Activated CD8-positive, alpha-beta memory T cell treated with anti-CD3 and anti-CD28 coated beads for 24 hours (primary cell): Measurements from ENCODE around the gene COL4A3.
"Not testable (repeated sequence)": the region's sequence is repeated elsewhere in the genome, so short reads cannot be mapped to it uniquely, and the experiment has no call there.

Experiments
- DNase-seq: peaks from one replicate; pipeline ENCODE4 v3.0.0-alpha.2; 2020

The COL4A3 gene

DNA sequence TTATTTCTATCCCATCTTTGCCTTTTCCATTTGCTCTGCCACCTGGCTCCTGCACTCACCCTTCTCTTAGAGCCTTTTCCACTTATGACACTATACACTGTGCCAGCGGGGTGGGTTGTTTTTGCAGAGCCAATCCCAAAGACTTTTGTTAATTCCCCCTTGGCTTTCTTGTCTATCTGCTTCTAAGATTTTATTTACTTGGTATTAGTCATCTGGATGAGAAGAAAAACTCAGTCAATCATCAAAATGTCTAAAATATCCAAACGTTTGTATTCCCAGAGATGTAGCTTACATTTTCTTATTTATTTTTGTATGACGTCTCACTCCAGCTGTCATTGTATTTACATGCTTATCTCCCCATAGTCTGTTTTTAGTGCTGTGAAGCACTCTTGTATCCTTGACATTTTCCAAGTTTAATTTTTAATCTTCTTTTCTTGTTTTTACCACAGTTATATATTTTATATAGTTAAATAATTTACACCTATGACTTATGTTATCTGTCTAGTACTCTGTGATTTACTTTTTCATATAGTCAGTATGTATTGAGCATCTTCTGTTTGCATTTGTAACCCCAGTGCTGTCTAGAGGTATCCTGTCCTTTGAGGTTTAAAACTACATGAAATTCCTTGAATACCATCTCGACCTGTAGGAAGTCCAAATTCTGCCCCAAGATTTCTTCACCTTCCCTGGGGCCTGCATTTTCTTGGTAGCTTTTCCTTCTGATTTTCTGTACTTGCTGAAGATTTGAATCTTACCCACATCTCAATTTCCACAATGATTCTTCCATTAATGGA is 55.1 kb downstream of the COL4A3 start:
- DNase-seq, result no peak

DNA sequence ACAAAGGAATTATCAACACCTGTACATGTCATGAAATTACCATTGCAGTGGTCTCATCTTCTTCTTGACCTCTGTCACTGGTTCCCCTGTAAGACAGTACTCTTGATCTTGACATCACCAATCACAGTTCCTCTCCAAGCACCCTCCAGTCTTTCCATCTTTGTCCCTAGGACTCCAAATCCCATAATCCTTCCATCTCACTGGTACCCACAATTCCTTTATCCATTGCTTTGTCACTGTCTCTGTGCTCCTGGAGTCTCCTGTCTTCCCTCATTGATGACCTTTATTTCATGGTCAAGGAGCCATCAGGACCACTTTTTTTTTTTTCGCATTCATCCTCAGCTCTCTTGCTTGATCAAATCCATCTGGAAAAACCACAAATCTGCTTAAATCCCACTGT is 56.7 kb downstream of the COL4A3 start:
- DNase-seq, result no peak

DNA sequence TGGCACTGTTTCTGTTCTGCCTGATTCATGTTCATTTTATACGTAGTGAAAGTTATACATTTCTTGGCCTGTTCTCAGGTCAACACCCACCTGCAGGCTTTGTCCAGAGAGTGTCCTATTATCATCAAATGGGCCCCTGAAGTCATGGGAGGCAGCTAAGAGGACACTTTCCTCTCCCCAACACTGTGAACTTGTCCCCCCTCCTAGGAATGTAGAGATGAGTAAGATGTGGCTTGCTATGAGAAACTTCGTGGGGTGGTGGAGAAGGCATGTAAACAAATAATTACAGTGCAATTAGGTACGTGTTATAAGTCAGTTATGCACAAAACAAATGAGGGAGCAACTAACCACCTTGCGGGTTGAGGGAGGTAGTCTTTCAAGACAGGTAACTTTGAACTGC is 57.9 kb downstream of the COL4A3 start:
- no peak for DNase-seq

DNA sequence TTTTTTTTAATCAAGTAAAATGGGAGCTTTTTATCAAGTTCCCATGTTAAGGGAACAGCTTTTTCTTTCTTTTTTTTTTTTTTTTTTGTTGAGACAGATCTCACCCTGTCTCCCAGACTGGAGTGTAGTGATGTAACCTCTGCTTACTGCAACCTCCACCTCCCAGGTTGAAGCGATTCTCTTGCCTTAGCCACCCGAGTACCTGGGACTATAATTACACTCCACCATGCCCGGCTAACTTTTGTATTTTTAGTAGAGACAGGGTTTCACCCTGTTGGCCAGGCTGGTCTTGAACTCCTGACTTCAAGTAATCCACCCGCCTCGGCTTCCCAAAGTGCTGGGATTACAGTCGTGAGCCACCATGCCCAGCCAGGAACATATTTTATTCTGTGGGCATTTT is 61.2 kb downstream of the COL4A3 start:
- not testable (repeated sequence) for DNase-seq

- DNase-seq, result no peak
Observed at GRCh38 chr2:227228061-227228667, 63.7 kb downstream of the COL4A3 start.

- no peak for DNase-seq
Observed at GRCh38 chr2:227230151-227230550, 65.7 kb downstream of the COL4A3 start.

DNA sequence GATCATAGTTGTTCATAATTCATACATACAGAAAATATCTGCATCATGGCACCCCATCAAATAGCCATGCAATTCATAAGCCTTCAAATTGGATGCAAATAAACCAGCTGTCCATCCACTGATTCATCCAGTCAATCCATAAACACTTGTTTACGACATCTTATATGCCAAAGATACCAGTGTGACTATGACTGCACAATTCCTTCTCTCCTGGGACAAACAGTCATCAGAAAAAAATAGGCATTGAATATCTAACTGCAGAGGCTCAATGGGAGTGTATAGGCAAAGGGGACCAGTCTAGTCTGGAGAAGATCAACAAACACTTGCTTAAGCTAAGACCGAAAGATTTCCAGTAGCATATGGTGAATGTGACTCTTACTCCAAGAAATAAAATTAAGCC is 70.0 kb downstream of the COL4A3 start:
- DNase-seq, result no peak

DNA sequence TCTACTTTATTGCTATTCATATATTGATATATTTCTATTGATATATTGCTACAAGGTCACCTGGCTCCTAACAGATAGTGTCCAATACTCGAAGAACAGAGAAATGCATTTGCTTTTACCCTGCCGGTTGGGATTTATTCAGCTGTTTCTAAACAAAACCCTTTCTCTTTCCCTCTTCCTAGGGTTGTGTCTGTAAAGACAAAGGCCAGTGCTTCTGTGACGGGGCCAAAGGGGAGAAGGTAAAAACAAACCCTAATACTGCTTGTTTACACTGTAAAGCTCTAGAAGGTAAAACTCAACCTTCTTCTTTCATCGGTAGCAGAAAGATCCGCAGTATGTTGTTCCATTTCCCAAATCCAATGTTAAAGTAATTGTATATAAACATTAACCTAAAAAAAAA is 73.4 kb downstream of the COL4A3 start:
- DNase-seq, result no peak

GRCh38 chr2:227238238-227239237 is 74.1 kb downstream of the COL4A3 start:
- DNase-seq, result peak; percentile 79

DNA sequence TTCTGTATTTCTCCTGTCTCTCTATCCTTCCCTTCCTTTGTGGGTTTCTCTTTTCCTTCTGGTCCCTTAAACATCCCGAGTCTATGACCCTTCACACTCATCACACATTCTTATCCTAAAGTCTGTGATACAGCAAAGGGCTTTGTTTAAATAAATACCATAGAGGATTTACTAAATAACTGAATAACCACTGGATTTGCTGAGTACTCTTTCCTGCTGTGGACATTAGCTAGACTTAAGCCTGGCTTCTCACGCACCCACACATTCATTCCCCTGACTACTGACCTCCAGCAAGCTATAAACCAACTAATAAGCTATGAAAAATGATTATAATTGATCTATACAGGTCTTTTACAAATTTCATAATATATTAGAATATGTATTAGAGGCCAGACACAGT is 76.6 kb downstream of the COL4A3 start:
- DNase-seq, result no peak

DNA sequence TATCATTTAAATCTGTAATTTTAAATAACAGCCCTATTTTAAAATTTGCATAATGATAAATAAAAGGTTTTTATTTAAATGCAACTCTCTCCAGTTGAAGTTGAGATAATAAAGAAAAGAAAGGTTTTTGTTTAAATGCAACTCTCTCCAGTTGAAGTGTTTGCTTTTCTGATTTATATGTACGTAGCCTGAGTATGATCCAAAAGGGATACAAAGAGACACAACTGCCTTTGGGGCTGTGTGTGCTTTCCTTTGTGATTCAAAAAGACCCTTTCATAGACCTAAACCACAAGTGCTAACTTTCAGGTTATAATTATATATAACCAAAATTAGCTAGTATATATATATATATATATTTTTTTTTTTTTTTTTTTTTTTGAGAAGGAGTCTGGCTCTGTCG is 84.5 kb downstream of the COL4A3 start:
- no peak for DNase-seq

DNA sequence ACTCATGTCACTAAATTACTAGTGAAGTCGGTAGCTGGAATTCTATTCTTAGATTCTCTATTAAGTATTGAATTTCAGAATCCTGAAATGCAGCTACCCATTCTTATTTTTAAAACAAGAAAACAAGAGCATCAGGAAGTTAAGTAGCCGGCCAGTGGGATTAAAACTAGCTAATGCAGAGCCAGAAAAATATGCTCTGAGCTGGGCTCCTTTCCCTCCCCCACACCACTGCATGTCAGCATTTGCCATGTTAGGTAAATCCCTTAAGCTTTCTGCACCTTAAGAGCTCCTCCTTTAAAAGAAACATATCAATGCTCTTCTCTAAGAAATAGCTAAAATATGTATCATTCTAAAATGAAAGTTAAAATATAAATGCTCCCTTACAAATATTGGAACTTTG is 88.4 kb downstream of the COL4A3 start:
- DNase-seq, result no peak

DNA sequence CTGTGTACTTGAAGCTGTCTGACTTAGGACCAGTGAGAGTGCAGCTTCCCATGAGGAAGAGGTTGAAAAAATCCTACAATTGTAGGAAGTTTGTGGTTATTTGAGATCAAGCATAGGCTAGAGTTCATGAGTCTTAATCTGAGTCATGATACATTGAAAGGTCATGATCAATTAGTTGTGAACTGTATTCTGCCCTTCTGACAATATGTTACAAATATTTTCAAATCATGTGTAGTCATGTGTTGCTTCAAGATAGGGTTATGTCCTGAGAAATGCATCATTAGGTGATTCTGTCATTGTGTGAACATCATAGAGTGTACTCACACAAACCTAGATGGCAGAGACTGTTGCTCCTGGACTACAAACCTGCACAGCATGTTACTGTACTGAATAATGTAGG is 92.2 kb downstream of the COL4A3 start:
- DNase-seq, result no peak

DNA sequence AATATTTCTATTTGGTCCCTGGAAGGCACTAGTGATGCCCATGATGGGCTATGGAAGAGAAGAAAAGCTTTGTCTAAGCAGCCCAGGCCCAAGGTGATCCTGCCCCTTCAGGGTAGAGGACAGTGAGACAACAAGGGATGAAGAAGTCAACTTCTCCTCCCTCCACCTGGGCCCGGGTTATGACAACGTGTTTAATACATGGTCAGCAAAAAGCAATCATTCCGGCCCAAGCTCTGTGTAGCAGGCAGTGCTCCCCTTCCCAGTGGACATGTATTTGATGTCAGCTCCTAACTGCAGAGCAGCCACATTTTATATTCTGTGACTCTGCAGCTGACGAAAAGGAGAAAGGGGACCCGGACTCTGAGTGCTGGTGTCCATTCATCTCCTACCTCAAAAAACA is 93.4 kb downstream of the COL4A3 start:
- DNase-seq, result no peak

- no peak for DNase-seq
Observed at GRCh38 chr2:227260041-227260440, 95.6 kb downstream of the COL4A3 start.

GRCh38 chr2:227267410-227268115 is 103.1 kb downstream of the COL4A3 start:
- DNase-seq, result no peak

- DNase-seq, result no peak
Observed at GRCh38 chr2:227280895-227281294, 116.5 kb downstream of the COL4A3 start.

- DNase-seq, result no peak
Observed at GRCh38 chr2:227285741-227286236, 121.4 kb downstream of the COL4A3 start.

GRCh38 chr2:227287771-227288170 is 123.3 kb downstream of the COL4A3 start:
- no peak for DNase-seq

DNA sequence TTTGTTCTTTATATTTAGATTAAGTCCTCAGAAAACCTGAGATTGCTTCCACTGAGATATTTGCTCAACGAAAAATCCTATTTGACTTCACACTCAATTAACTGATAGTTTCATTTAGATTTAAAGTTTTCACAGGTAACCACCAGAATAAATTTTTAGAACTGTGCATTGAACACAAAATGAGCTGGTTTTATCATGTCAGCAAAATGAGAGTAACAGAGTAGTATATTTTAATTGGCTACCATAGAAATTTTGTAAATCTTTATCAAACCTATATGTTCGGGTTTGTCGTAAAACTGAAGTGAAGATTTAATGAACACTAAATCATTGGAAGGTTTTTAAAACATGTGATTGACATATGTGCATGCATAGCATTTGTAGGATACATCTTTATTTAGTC is 127.9 kb downstream of the COL4A3 start:
- DNase-seq, result no peak

- no peak for DNase-seq
Observed at GRCh38 chr2:227293531-227293930, 129.1 kb downstream of the COL4A3 start.

- DNase-seq, result no peak
Observed at GRCh38 chr2:227295806-227296205, 131.4 kb downstream of the COL4A3 start.
